Endothelial cell of umbilical vein (primary cell): ENCODE results near the gene PCID2. TPM values are rescaled to one million over a fixed set of nuclear protein-coding genes. Genes with fewer than 3 reads are reported as not detected.

Experiments
- BruUV-seq: library from RNA; stranded (reverse); fragments of 400-500 nt; replicated peaks from 2 replicates; lab custom pipeline; 2021; lab: Mats Ljungman, UMichigan
- CTCF ChIA-PET: fragments of 300-600, 350-600 bp; sonication (Branson Sonifier 250); formaldehyde crosslinking; loops from one replicate; lab custom pipeline; 2021; ENCODE audit warnings: antibody characterized with exemption, inconsistent platforms; lab: Charles Lee
- POLR2A ChIA-PET: fragments of 300-600, 350-600 bp; sonication (Branson Sonifier 250); formaldehyde crosslinking; loops from one replicate; lab custom pipeline; 2021; ENCODE audit warnings: antibody characterized with exemption, inconsistent platforms; lab: Charles Lee
- DNase-seq: peaks from one replicate; pipeline ENCODE4 v3.0.0-alpha.2; 2011; ENCODE audit warnings: low read depth, low spot score
- FAIRE-seq: peaks from 2 replicates; lab custom pipeline; 2011; peaks lifted over from hg19 to GRCh38; lab: Jason Lieb, UNC
- H2AFZ ChIP-seq: 2 replicates; pipeline ENCODE4 v1.6.0; 2012; ENCODE audit warnings: low read depth, low read length, control low read depth, inconsistent platforms
- H3K27ac ChIP-seq: 2 replicates; pipeline ENCODE4 v1.5.1; 2011; ENCODE audit warnings: low read depth, mild to moderate bottlenecking, control low read depth, low read length, moderate library complexity; ENCODE audit not compliant: insufficient read depth
- H3K27me3 ChIP-seq, 2 experiments: 2 replicates each; pipeline versions ENCODE4 v1.6.0 to v1.6.1; 2011; ENCODE audit warnings: low read length in 2 of 2, mixed read lengths in 1 of 2; ENCODE audit not compliant: control insufficient read depth in 2 of 2, insufficient read depth in 2 of 2
- H3K36me3 ChIP-seq, 2 experiments: 2 replicates in 1 of 2; 3 replicates in 1 of 2; pipeline ENCODE4 v1.5.1; 2011; ENCODE audit warnings: low read length in 2 of 2, mild to moderate bottlenecking in 1 of 2, moderate library complexity in 1 of 2; ENCODE audit not compliant: control insufficient read depth in 2 of 2, insufficient read depth in 2 of 2; ENCODE audit errors: extremely low read depth in 1 of 2
- H3K4me1 ChIP-seq: 3 replicates; pipeline ENCODE4 v1.5.1; 2011; ENCODE audit warnings: mild to moderate bottlenecking, low read length; ENCODE audit not compliant: control insufficient read depth, insufficient read depth; ENCODE audit errors: extremely low read depth
- H3K4me2 ChIP-seq: 2 replicates; pipeline ENCODE4 v1.6.1; 2011; ENCODE audit warnings: low read length, control low read depth, mixed read lengths; ENCODE audit not compliant: insufficient read depth
- H3K4me3 ChIP-seq, 3 experiments: fragments of 200-600 bp in 1 of 3; sonication (generic), shearing (Covaris generic) in 1 of 3; replicated peaks in 1 of 3; 2 replicates each; pipeline ENCODE4 v1.5.1; 2011 to 2016; ENCODE audit warnings: control low read depth in 3 of 3, low read length in 3 of 3, mild to moderate bottlenecking in 2 of 3, inconsistent platforms in 1 of 3, low read depth in 1 of 3, moderate library complexity in 1 of 3; ENCODE audit not compliant: insufficient read depth in 1 of 3
- H3K79me2 ChIP-seq: 2 replicates; pipeline ENCODE4 v1.6.0; 2012; ENCODE audit warnings: low read length, inconsistent platforms; ENCODE audit not compliant: control insufficient read depth, insufficient read depth
- H3K9ac ChIP-seq: replicated peaks from 2 replicates; pipeline ENCODE3; 2011; ENCODE audit warnings: low read length, control low read depth; ENCODE audit not compliant: insufficient read depth; ENCODE audit errors: extremely low read depth
- H3K9me1 ChIP-seq: replicated peaks from 3 replicates; pipeline ENCODE4 v1.6.0; 2011; ENCODE audit warnings: mild to moderate bottlenecking, low read length; ENCODE audit not compliant: control insufficient read depth, insufficient read depth; ENCODE audit errors: extremely low read depth
- H3K9me3 ChIP-seq: replicated peaks from 2 replicates; pipeline ENCODE4 v1.5.1; 2012; ENCODE audit warnings: low read length, inconsistent platforms; ENCODE audit not compliant: control insufficient read depth, insufficient read depth
- H4K20me1 ChIP-seq: replicated peaks from 2 replicates; pipeline ENCODE3; 2011; ENCODE audit warnings: mild to moderate bottlenecking, low read length; ENCODE audit not compliant: control insufficient read depth, insufficient read depth; ENCODE audit errors: extremely low read depth
- CTCF ChIP-seq, 2 donors: IDR thresholded peaks; 1 replicate in 1 of 2; 2 replicates in 1 of 2; pipeline ENCODE4 v1.5.1; 2011; ENCODE audit warnings: low read length in 2 of 2, mild to moderate bottlenecking in 2 of 2, moderate library complexity in 2 of 2, control low read depth in 1 of 2, inconsistent platforms in 1 of 2, low read depth in 1 of 2; ENCODE audit not compliant: insufficient read depth in 1 of 2; ENCODE audit errors: extremely low read depth in 1 of 2
- EZH2 ChIP-seq: IDR thresholded peaks from 2 replicates; pipeline ENCODE4 v1.6.1; 2012; ENCODE audit warnings: borderline replicate concordance, low read depth, mild to moderate bottlenecking, moderate library complexity, low read length, inconsistent platforms; ENCODE audit not compliant: severe bottlenecking
- FOS ChIP-seq: IDR thresholded peaks from 2 replicates; pipeline ENCODE4 v1.6.1; 2011; ENCODE audit warnings: mild to moderate bottlenecking, low read length, moderate library complexity, borderline replicate concordance; ENCODE audit not compliant: insufficient read depth
- GATA2 ChIP-seq: IDR thresholded peaks from 2 replicates; pipeline ENCODE4 v1.7.0; 2011; ENCODE audit warnings: low read depth, mild to moderate bottlenecking, moderate library complexity, mixed read lengths, low read length; ENCODE audit not compliant: insufficient read length, insufficient read depth
- JUN ChIP-seq: IDR thresholded peaks from 2 replicates; pipeline ENCODE4 v1.6.1; 2011; ENCODE audit warnings: borderline replicate concordance, low read depth; ENCODE audit not compliant: insufficient read length, insufficient read depth
- MAX ChIP-seq: IDR thresholded peaks from 2 replicates; pipeline ENCODE4 v1.6.1; 2011; ENCODE audit not compliant: insufficient read depth, insufficient read length
- MYC ChIP-seq: IDR thresholded peaks from one replicate; pipeline ENCODE4 v1.6.1; 2011; ENCODE audit warnings: mild to moderate bottlenecking, low read depth, low read length
- POLR2A ChIP-seq: IDR thresholded peaks from 2 replicates; pipeline ENCODE4 v1.6.1; 2012; ENCODE audit warnings: low read depth, mild to moderate bottlenecking, control low read depth, low read length
- POLR2AphosphoS5 ChIP-seq: IDR thresholded peaks from 2 replicates; pipeline ENCODE4 v1.6.1; 2012; ENCODE audit warnings: low read depth, mild to moderate bottlenecking, control low read depth, low read length, moderate library complexity; ENCODE audit not compliant: insufficient read depth
- dilution Hi-C: fragments of 300-500 bp; cut with MboI; formaldehyde crosslinking; loops from one replicate; pipeline ENCODE4 v1.15.0; 2019; ENCODE audit warnings: low sequenced_read_pairs; ENCODE audit not compliant: extremely low pct_ligation_motif_present
- intact Hi-C: fragments of 100-400 bp; cut with micrococcal nuclease; formaldehyde crosslinking; loops from one replicate; pipeline ENCODE4 v1.10.0; 2022
- polyA plus RNA-seq, 4 experiments: library from polyadenylated mRNA; depleted of rRNA in 3 of 4; stranded (reverse) in 3 of 4; unstranded in 1 of 4; fragments of >200 nt; gene quantifications; 2 replicates each; pipeline versions ENCODE4 v1.2.1 to v1.2.3, GENCODE V29; 2011 to 2012; ENCODE audit warnings: missing spikeins in 1 of 4
- total RNA-seq: library from RNA; stranded (reverse); gene quantifications from 2 replicates; pipeline ENCODE4 v1.2.3, GENCODE V29; 2021

Gene PCID2
- total and polyA plus RNA-seq, 2 donors (not counting 3 experiments of a cell fraction or from before 2014, with no cell fraction given) = 52.1 to 55.6 TPM

- POLR2A ChIA-PET = no interaction called here
- CTCF ChIA-PET = interaction anchor here (1.3 kb wide), 1 partner anchor 27 kb away, joined by 5 read pairs; no protein-coding TSS in a partner anchor
- H3K4me1 ChIP-seq = peaks cover 19% of the 10 kb centered on the region
- peak overlapping the region; percentile 0 to 91 (median 41) for H3K4me3 ChIP-seq
- H2AFZ ChIP-seq = no peak overlapping the region
- DNase-seq (no peak), FAIRE-seq (peak; percentile 48)
- peak overlapping the region; percentile 65 for H3K4me2 ChIP-seq
- H3K79me2 ChIP-seq = peaks cover 86% of the 10 kb centered on the region
- no peaks in the 10 kb centered on the region for H3K9me1 ChIP-seq
- H3K27me3 ChIP-seq = no peaks in the 10 kb centered on the region
- H3K9ac ChIP-seq = peak overlapping the region; percentile 98
- no peaks in the 10 kb centered on the region for H3K9me3 ChIP-seq
- H3K36me3 ChIP-seq = peaks cover 0 to 2% of the 10 kb centered on the region in 2 experiments
- no peaks in the 10 kb centered on the region for H4K20me1 ChIP-seq
- peak overlapping the region; percentile 0 for H3K27ac ChIP-seq
- dilution Hi-C loops (no loop called here), intact Hi-C loops (loop anchor here (5.0 kb wide), 1 partner anchor 265 kb away; no protein-coding TSS in a partner anchor)
- BruUV-seq = no TSS peak
- TF ChIP-seq MYC (no peak), JUN (no peak), GATA2 (no peak), POLR2A (no peak), MAX (no peak), EZH2 (no peak), POLR2AphosphoS5 (no peak), CTCF (IDR thresholded peaks at IDR 0.05; ENCODE audit: extremely low read depth in 1 of 2, insufficient read depth in 1 of 2, low read depth in 1 of 2, low read length in 2 of 2) (no peak), FOS (no peak)
These were observed 1.0 kb downstream of the PCID2 start for GRCh38 chr13:113207460-113207859.
